K562 (cell line): ENCODE measurements around the gene DCUN1D2. TPM values are rescaled to one million over a fixed set of nuclear protein-coding genes. Genes with fewer than 3 reads are reported as not detected.

Experiments
- ATAC-seq: fragments of 200-7000 bp; cut with Tn5 transposase; 3 replicates; pipeline ENCODE4 v1.9.1; 2020; ENCODE audit warnings: moderate library complexity
- BruUV-seq: library from RNA; stranded (reverse); fragments of 400-500 nt; replicated peaks from 2 replicates; lab custom pipeline; 2021; lab: Mats Ljungman, UMichigan
- CTCF ChIA-PET: fragments of 300-600 bp; formaldehyde crosslinking; extraction: SDS; loops from one replicate; lab custom pipeline; 2021; ENCODE audit warnings: low intra/inter-chr PET ratio; lab: Yijun Ruan, JAX
- POLR2A ChIA-PET: fragments of 300-600, 350-650 bp; sonication (Branson Sonifier 250); formaldehyde crosslinking; extraction: SDS; loops from one replicate; lab custom pipeline; 2021; ENCODE audit warnings: antibody characterized with exemption, inconsistent platforms; lab: Yijun Ruan, JAX
- DNase-seq, 4 experiments: peaks; one replicate each; pipeline versions ENCODE4 v3.0.0 to v3.0.0-alpha.2; 2011 to 2018; ENCODE audit warnings: low spot score in 3 of 4, mixed read lengths in 3 of 4; ENCODE audit errors: extremely low read depth in 1 of 4
- FAIRE-seq: peaks from 2 replicates; lab custom pipeline; 2011; peaks lifted over from hg19 to GRCh38; lab: Jason Lieb, UNC
- H2AFZ ChIP-seq: 2 replicates; pipeline ENCODE4 v1.6.0; 2011; ENCODE audit warnings: low read depth, low read length, control low read depth, inconsistent platforms
- H3K27ac ChIP-seq: fragments of 200-600 bp; 3 replicates; pipeline ENCODE4 v1.8.0; 2011; ENCODE audit warnings: low read depth, mild to moderate bottlenecking, control low read depth, inconsistent platforms, low read length, moderate library complexity, mixed read lengths; ENCODE audit errors: extremely low read depth
- H3K27me3 ChIP-seq, 2 experiments: fragments of 300-600 bp in 1 of 2; 2 replicates in 1 of 2; 3 replicates in 1 of 2; pipeline versions ENCODE4 v1.6.0 to v1.8.0; 2011; ENCODE audit warnings: inconsistent platforms in 2 of 2, low read length in 2 of 2, mild to moderate bottlenecking in 1 of 2, mixed read lengths in 1 of 2, moderate library complexity in 1 of 2; ENCODE audit not compliant: control insufficient read depth in 2 of 2, insufficient read depth in 2 of 2
- H3K36me3 ChIP-seq: fragments of 300-600 bp; 3 replicates; pipeline ENCODE4 v1.8.0; 2011; ENCODE audit warnings: mild to moderate bottlenecking, low read length, inconsistent platforms; ENCODE audit not compliant: control insufficient read depth, insufficient read depth
- H3K4me1 ChIP-seq, 2 experiments: fragments of 200-600 bp in 1 of 2; replicated peaks in 1 of 2; 2 replicates in 1 of 2; 3 replicates in 1 of 2; pipeline versions ENCODE4 v1.5.1 to v1.8.0; 2011; ENCODE audit warnings: inconsistent platforms in 2 of 2, low read length in 2 of 2, mild to moderate bottlenecking in 1 of 2, mixed read lengths in 1 of 2, moderate library complexity in 1 of 2; ENCODE audit not compliant: control insufficient read depth in 2 of 2, insufficient read depth in 2 of 2
- H3K4me2 ChIP-seq: 2 replicates; pipeline ENCODE4 v1.6.1; 2011; ENCODE audit warnings: low read length, control low read depth, inconsistent platforms, mixed read lengths; ENCODE audit not compliant: insufficient read depth
- H3K4me3 ChIP-seq: fragments of 200-600 bp; sonication (generic), shearing (Covaris generic); 2 replicates; pipeline ENCODE4 v1.5.1; 2016; ENCODE audit warnings: control low read depth, inconsistent platforms
- H3K79me2 ChIP-seq: fragments of 200-600 bp; 3 replicates; pipeline ENCODE4 v1.8.0; 2011; ENCODE audit warnings: low read length, inconsistent platforms; ENCODE audit not compliant: control insufficient read depth, insufficient read depth
- H3K9ac ChIP-seq, 2 experiments: 2 replicates each; pipeline versions ENCODE4 v1.6.0 to v1.6.1; 2011; ENCODE audit warnings: low read depth in 2 of 2, low read length in 2 of 2, control low read depth in 1 of 2, inconsistent platforms in 1 of 2, mild to moderate bottlenecking in 1 of 2, mixed read lengths in 1 of 2; ENCODE audit not compliant: insufficient read depth in 1 of 2
- H3K9me1 ChIP-seq: one replicate; pipeline ENCODE4 v1.6.0; 2011; ENCODE audit warnings: inconsistent platforms, mild to moderate bottlenecking, low read length, moderate library complexity; ENCODE audit not compliant: control insufficient read depth, insufficient read depth
- H3K9me3 ChIP-seq: replicated peaks from 2 replicates; pipeline ENCODE4 v1.5.1; 2011; ENCODE audit warnings: low read depth, low read length, inconsistent platforms; ENCODE audit not compliant: control insufficient read depth, insufficient read depth
- H4K20me1 ChIP-seq: replicated peaks from 2 replicates; pipeline ENCODE4 v1.6.1; 2011; ENCODE audit warnings: low read length, inconsistent platforms, mixed read lengths; ENCODE audit not compliant: control insufficient read depth, insufficient read depth
- CEBPB ChIP-seq: fragments of 450-650 bp; IDR thresholded peaks from 2 replicates; pipeline ENCODE4 v1.6.1; 2016; ENCODE audit warnings: missing genetic modification characterization, missing compliant biosample characterization
- CEBPG ChIP-seq, 3 experiments: fragments of 200-800 bp in 1 of 3; sonication (Bioruptor generic) in 1 of 3; sonication (generic) in 1 of 3; formaldehyde crosslinking in 1 of 3; IDR thresholded peaks in 2 of 3; conservative IDR thresholded peaks in 1 of 3; 2 replicates each; pipeline versions ENCODE4 v1.6.1 to v1.8.0; 2016 to 2022; ENCODE audit warnings: missing compliant biosample characterization in 2 of 3, missing genetic modification characterization in 2 of 3, mild to moderate bottlenecking in 1 of 3, missing genetic modification reagents in 1 of 3
- KAT2B ChIP-seq: IDR thresholded peaks from one replicate; pipeline ENCODE4 v1.6.1; 2012; ENCODE audit warnings: low read depth, mild to moderate bottlenecking, control low read depth, inconsistent platforms, low read length, moderate library complexity
- YY1 ChIP-seq, 3 experiments: IDR thresholded peaks; 2 replicates each; pipeline ENCODE4 v1.6.1; 2011; ENCODE audit warnings: low read length in 2 of 3, mild to moderate bottlenecking in 2 of 3, moderate library complexity in 2 of 3, borderline replicate concordance in 1 of 3, control low read depth in 1 of 3, low read depth in 1 of 3; ENCODE audit not compliant: insufficient read depth in 3 of 3, insufficient replicate concordance in 2 of 3, control insufficient read depth in 1 of 3, insufficient read length in 1 of 3; ENCODE audit errors: extremely low read depth in 1 of 3
- WGBS: fragments of 100-300 bp; shearing (Covaris generic); methylation state at CpG from one replicate; pipeline ENCODE4 v1.1.6; 2016; ENCODE audit warnings: low coverage, mixed read lengths; ENCODE audit not compliant: insufficient coverage; ENCODE audit errors: missing lambda C conversion rate; 5-methylcytosine and 5-hydroxymethylcytosine counted together
- in situ Hi-C: fragments of 300-500 bp; cut with MboI; formaldehyde crosslinking; loops from 4 replicates; pipeline ENCODE4 v1.15.0; 2018; ENCODE audit warnings: inconsistent platforms, mixed read lengths
- intact Hi-C: fragments of 100-400 bp; cut with micrococcal nuclease; formaldehyde crosslinking; loops from 2 replicates; pipeline ENCODE4 v1.14.2; 2022
- polyA plus RNA-seq, 8 experiments: library from polyadenylated mRNA; depleted of rRNA in 4 of 8; stranded (reverse) in 5 of 8; unstranded in 3 of 8; fragments of >200 nt; fragmentation: Nextera tagmentation in 2 of 8; fragmentation: Illumina TruSeq in 1 of 8; extraction: Ambion mirVana in 2 of 8; extraction: Trizol in 1 of 8; gene quantifications; 2 replicates each; pipeline versions ENCODE4 v1.2.1 to v1.2.3, GENCODE V29; 2011 to 2014; ENCODE audit warnings: inconsistent platforms in 1 of 8, missing spikeins in 1 of 8
- total RNA-seq, 7 experiments: library from RNA; depleted of rRNA in 6 of 7; stranded (reverse); fragments of >200 nt in 6 of 7; fragmentation: Illumina TruSeq in 2 of 7; extraction: Trizol in 2 of 7; gene quantifications; 2 replicates each; pipeline versions ENCODE4 v1.2.1 to v1.2.3, GENCODE V29; 2011 to 2021; ENCODE audit warnings: low replicate concordance in 1 of 7

The DCUN1D2 gene
- total and polyA plus RNA-seq, 9 of the 15 experiments (the other 6 are each of a cell fraction or from before 2014, with no cell fraction given): 2.1 to 16.8 (median 11.1) TPM

DNA sequence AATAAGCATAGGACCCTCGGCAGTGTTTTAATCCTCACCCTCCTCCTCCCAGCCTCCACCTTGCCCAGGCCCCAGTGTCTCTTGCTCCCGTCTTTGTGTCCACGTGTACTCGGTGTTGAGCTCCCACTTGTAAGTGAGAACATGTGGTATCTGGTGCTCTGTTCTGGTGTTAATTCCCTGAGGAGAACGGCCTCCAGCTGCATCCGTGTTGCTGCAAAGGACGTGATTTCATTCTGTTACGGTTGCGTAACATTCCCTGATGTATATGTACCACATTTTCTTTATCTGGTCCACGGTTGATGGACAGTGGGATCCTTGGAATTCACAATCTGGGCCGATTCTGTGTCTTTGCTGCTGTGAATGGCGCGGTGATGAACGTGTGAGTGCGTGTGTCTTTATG is 49.3 kb upstream of the DCUN1D2 start:
- FAIRE-seq (no peak), DNase-seq (no peak), ATAC-seq (no peak)
- in situ Hi-C loops: no loop called here
- H4K20me1 ChIP-seq: no peaks in the 10 kb centered on the region
- H3K9me3 ChIP-seq: no peaks in the 10 kb centered on the region; the same call in 1 of the 2 replicates
- peaks cover 16% of the 10 kb centered on the region; the same call in 1 of the 3 replicates for H3K36me3 ChIP-seq
- ChIA-PET POLR2A (no interaction called here), CTCF (no interaction called here)
- WGBS: 92% methylated on average over 8 of the region's 15 CpGs
- H3K27ac ChIP-seq: no peak overlapping the region
- H3K79me2 ChIP-seq: peaks cover 15% of the 10 kb centered on the region; the same call in 2 of the 3 replicates
- H2AFZ ChIP-seq: no peak overlapping the region
- no peak overlapping the region for H3K4me3 ChIP-seq
- H3K9ac ChIP-seq: no peak overlapping the region
- H3K9me1 ChIP-seq: no peaks in the 10 kb centered on the region
- H3K27me3 ChIP-seq: no peaks in the 10 kb centered on the region
- BruUV-seq: no TSS peak
- TF ChIP-seq KAT2B (no peak), YY1 (IDR thresholded peaks at IDR 0.05; ENCODE audit: borderline replicate concordance in 1 of 3, control insufficient read depth in 1 of 3, extremely low read depth in 1 of 3, insufficient read depth in 3 of 3, insufficient read length in 1 of 3, insufficient replicate concordance in 2 of 3, low read depth in 1 of 3, low read length in 2 of 3) (no peak), CEBPB (tag) (peak; percentile 66; the same call in 1 of the 2 replicates), CEBPG (CRISPR knock-in tag; IDR thresholded peaks at IDR 0.05) (peak; percentile 11; the same call in 1 of the 2 replicates), CEBPG (tag; conservative IDR thresholded peaks at IDR 0.05 in 1 of 2, IDR thresholded peaks at IDR 0.05 in 1 of 2) (peak; percentile 10 to 49; a peak in 1 of 4 replicates)
- intact Hi-C loops: no loop called here
- H3K4me1 ChIP-seq: peaks cover 0 to 8% of the 10 kb centered on the region in 2 experiments; a peak in 3 of 5 replicates
- no peak overlapping the region for H3K4me2 ChIP-seq
